ENCODE measurements around the gene TUBA3D. TPM values are rescaled to one million over a fixed set of nuclear protein-coding genes. Genes with fewer than 3 reads are reported as not detected.
"Not testable (repeated sequence)": the region's sequence is repeated elsewhere in the genome, so short reads cannot be mapped to it uniquely, and the experiment has no call there.

The TUBA3D gene
- total and polyA plus RNA-seq, 9 donors = 0.11 to 0.63 (median 0.45) TPM; not detected in 1

GRCh38 chr2:131454914-131455313 lies 21.0 kb upstream of the TUBA3D start:
- not testable (repeated sequence) for H3K27ac ChIP-seq (ENCODE audit: low read length); H3K4me1 ChIP-seq (ENCODE audit: control insufficient read depth, insufficient read depth, low read length); H3K36me3 ChIP-seq (ENCODE audit: control insufficient read depth, insufficient read depth, low read length); H3K4me3 ChIP-seq (ENCODE audit: low read length); DNase-seq; H3K9me3 ChIP-seq (replicated peaks; ENCODE audit: control insufficient read depth, low read depth, low read length); H3K27me3 ChIP-seq (ENCODE audit: control insufficient read depth, insufficient read depth, low read length)
- WGBS (ENCODE audit: insufficient coverage) = no CpG with 5 or more reads among the region's 2 CpGs

- WGBS (ENCODE audit: insufficient coverage) = no CpG with 5 or more reads among the region's 10 CpGs
- not testable (repeated sequence) for H3K27ac ChIP-seq (ENCODE audit: low read length)
These were observed 8.2 kb upstream of the TUBA3D start for GRCh38 chr2:131467722-131468121.

GRCh38 chr2:131470944-131471343 lies 5.0 kb upstream of the TUBA3D start:
- H3K9me3 ChIP-seq (replicated peaks; ENCODE audit: control insufficient read depth, low read depth, low read length); H3K27ac ChIP-seq (ENCODE audit: low read length); H3K4me3 ChIP-seq (ENCODE audit: low read length); H3K36me3 ChIP-seq (ENCODE audit: control insufficient read depth, insufficient read depth, low read length); H3K4me1 ChIP-seq (ENCODE audit: control insufficient read depth, insufficient read depth, low read length); DNase-seq; H3K27me3 ChIP-seq (ENCODE audit: control insufficient read depth, insufficient read depth, low read length): not testable (repeated sequence)
- WGBS (ENCODE audit: insufficient coverage) = 83% methylated on average over 1 of the region's 3 CpGs

More at GRCh38 chr2:131467722-131468121, 8.2 kb upstream of the TUBA3D start:
- DNase-seq; H3K4me3 ChIP-seq (ENCODE audit: low read length); H3K9me3 ChIP-seq (replicated peaks; ENCODE audit: control insufficient read depth, low read depth, low read length); H3K4me1 ChIP-seq (ENCODE audit: control insufficient read depth, insufficient read depth, low read length); H3K27me3 ChIP-seq (ENCODE audit: control insufficient read depth, insufficient read depth, low read length); H3K36me3 ChIP-seq (ENCODE audit: control insufficient read depth, insufficient read depth, low read length): not testable (repeated sequence)

- not testable (repeated sequence) for H3K36me3 ChIP-seq (ENCODE audit: control insufficient read depth, insufficient read depth, low read length); DNase-seq; H3K27ac ChIP-seq (ENCODE audit: low read length); H3K27me3 ChIP-seq (ENCODE audit: control insufficient read depth, insufficient read depth, low read length); H3K4me3 ChIP-seq (ENCODE audit: low read length); H3K4me1 ChIP-seq (ENCODE audit: control insufficient read depth, insufficient read depth, low read length); H3K9me3 ChIP-seq (replicated peaks; ENCODE audit: control insufficient read depth, low read depth, low read length)
- WGBS (ENCODE audit: insufficient coverage) = 83% methylated on average over 1 of the region's 8 CpGs
These were observed 4.3 kb upstream of the TUBA3D start for GRCh38 chr2:131471624-131472023.

GRCh38 chr2:131473266-131473665 lies 2.7 kb upstream of the TUBA3D start:
- H3K36me3 ChIP-seq (ENCODE audit: control insufficient read depth, insufficient read depth, low read length); H3K27ac ChIP-seq (ENCODE audit: low read length); H3K4me3 ChIP-seq (ENCODE audit: low read length); H3K9me3 ChIP-seq (replicated peaks; ENCODE audit: control insufficient read depth, low read depth, low read length); H3K4me1 ChIP-seq (ENCODE audit: control insufficient read depth, insufficient read depth, low read length); DNase-seq; H3K27me3 ChIP-seq (ENCODE audit: control insufficient read depth, insufficient read depth, low read length): not testable (repeated sequence)
- no CpG with 5 or more reads among the region's 2 CpGs for WGBS (ENCODE audit: insufficient coverage)

- 97% methylated on average over 16 of the region's 25 CpGs for WGBS (ENCODE audit: insufficient coverage)
These were observed 444 bp downstream of the TUBA3D start for GRCh38 chr2:131476363-131476762.

GRCh38 chr2:131477227-131477626 lies 1.3 kb downstream of the TUBA3D start:
- H3K9me3 ChIP-seq (replicated peaks; ENCODE audit: control insufficient read depth, low read depth, low read length); H3K4me3 ChIP-seq (ENCODE audit: low read length); DNase-seq; H3K27me3 ChIP-seq (ENCODE audit: control insufficient read depth, insufficient read depth, low read length); H3K4me1 ChIP-seq (ENCODE audit: control insufficient read depth, insufficient read depth, low read length); H3K36me3 ChIP-seq (ENCODE audit: control insufficient read depth, insufficient read depth, low read length); H3K27ac ChIP-seq (ENCODE audit: low read length): not testable (repeated sequence)
- 33% methylated on average over 1 of the region's 1 CpG for WGBS (ENCODE audit: insufficient coverage)

More at GRCh38 chr2:131476363-131476762, 444 bp downstream of the TUBA3D start:
- H3K36me3 ChIP-seq (ENCODE audit: control insufficient read depth, insufficient read depth, low read length); DNase-seq; H3K9me3 ChIP-seq (replicated peaks; ENCODE audit: control insufficient read depth, low read depth, low read length); H3K4me3 ChIP-seq (ENCODE audit: low read length); H3K4me1 ChIP-seq (ENCODE audit: control insufficient read depth, insufficient read depth, low read length); H3K27ac ChIP-seq (ENCODE audit: low read length); H3K27me3 ChIP-seq (ENCODE audit: control insufficient read depth, insufficient read depth, low read length): not testable (repeated sequence)

- not testable (repeated sequence) for H3K27me3 ChIP-seq (ENCODE audit: control insufficient read depth, insufficient read depth, low read length); H3K36me3 ChIP-seq (ENCODE audit: control insufficient read depth, insufficient read depth, low read length); DNase-seq; H3K9me3 ChIP-seq (replicated peaks; ENCODE audit: control insufficient read depth, low read depth, low read length); H3K27ac ChIP-seq (ENCODE audit: low read length); H3K4me3 ChIP-seq (ENCODE audit: low read length); H3K4me1 ChIP-seq (ENCODE audit: control insufficient read depth, insufficient read depth, low read length)
- WGBS (ENCODE audit: insufficient coverage) = 88% methylated on average over 5 of the region's 18 CpGs
These were observed 2.3 kb downstream of the TUBA3D start for GRCh38 chr2:131478074-131478849.

- not testable (repeated sequence) for H3K4me3 ChIP-seq (ENCODE audit: low read length)
These were observed 3.0 kb downstream of the TUBA3D start for GRCh38 chr2:131478850-131479461.

GRCh38 chr2:131480351-131480750 lies 4.4 kb downstream of the TUBA3D start:
- not testable (repeated sequence) for H3K36me3 ChIP-seq (ENCODE audit: control insufficient read depth, insufficient read depth, low read length); H3K9me3 ChIP-seq (replicated peaks; ENCODE audit: control insufficient read depth, low read depth, low read length); H3K27me3 ChIP-seq (ENCODE audit: control insufficient read depth, insufficient read depth, low read length); DNase-seq; H3K4me1 ChIP-seq (ENCODE audit: control insufficient read depth, insufficient read depth, low read length); H3K4me3 ChIP-seq (ENCODE audit: low read length); H3K27ac ChIP-seq (ENCODE audit: low read length)
- 100% methylated on average over 6 of the region's 20 CpGs for WGBS (ENCODE audit: insufficient coverage)

More at GRCh38 chr2:131478850-131479461, 3.0 kb downstream of the TUBA3D start:
- not testable (repeated sequence) for H3K27me3 ChIP-seq (ENCODE audit: control insufficient read depth, insufficient read depth, low read length); H3K27ac ChIP-seq (ENCODE audit: low read length); H3K4me1 ChIP-seq (ENCODE audit: control insufficient read depth, insufficient read depth, low read length); H3K9me3 ChIP-seq (replicated peaks; ENCODE audit: control insufficient read depth, low read depth, low read length); H3K36me3 ChIP-seq (ENCODE audit: control insufficient read depth, insufficient read depth, low read length); DNase-seq
- WGBS (ENCODE audit: insufficient coverage) = 82% methylated on average over 3 of the region's 9 CpGs
